ENCODE results near the gene RGS7BP. TPM values are rescaled to one million over a fixed set of nuclear protein-coding genes. Genes with fewer than 3 reads are reported as not detected.

RGS7BP gene
- total and polyA plus RNA-seq, 10 of the 15 experiments (the other 5 are each of a cell fraction or from before 2014, with no cell fraction given): not detected

DNA sequence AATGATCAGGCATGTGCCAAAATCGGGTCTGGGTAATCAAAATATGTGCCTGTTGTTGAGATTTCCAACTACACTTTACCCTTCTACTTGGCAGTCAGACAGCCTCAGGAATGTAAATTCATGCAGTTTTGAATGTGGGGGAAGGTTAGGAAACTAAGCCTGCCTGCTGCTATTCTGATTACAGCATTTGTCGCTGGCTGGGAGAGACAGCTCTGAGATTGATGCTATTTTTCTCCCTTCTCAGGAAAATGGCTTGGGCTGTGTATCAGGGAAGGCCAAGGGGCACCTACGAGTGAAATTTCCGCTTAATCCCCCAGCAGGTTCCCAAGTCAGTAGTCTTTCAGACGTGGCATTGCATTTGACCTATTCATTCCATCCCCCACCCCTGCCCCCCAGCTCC, 3.6 kb upstream of the RGS7BP start (continued):
- TF ChIP-seq CHD2 (IDR thresholded peaks at IDR 0.05; ENCODE audit: borderline replicate concordance, low read depth, low read length) (no peak), RBBP5 (conservative IDR thresholded peaks at IDR 0.05) (no peak), BMI1 (IDR thresholded peaks at IDR 0.05; ENCODE audit: borderline replicate concordance) (no peak), PML (IDR thresholded peaks at IDR 0.05; ENCODE audit: low read length) (no peak), STAT1 (conservative IDR thresholded peaks at IDR 0.05) (no peak)
- TF ChIP-seq, protein P1, sequence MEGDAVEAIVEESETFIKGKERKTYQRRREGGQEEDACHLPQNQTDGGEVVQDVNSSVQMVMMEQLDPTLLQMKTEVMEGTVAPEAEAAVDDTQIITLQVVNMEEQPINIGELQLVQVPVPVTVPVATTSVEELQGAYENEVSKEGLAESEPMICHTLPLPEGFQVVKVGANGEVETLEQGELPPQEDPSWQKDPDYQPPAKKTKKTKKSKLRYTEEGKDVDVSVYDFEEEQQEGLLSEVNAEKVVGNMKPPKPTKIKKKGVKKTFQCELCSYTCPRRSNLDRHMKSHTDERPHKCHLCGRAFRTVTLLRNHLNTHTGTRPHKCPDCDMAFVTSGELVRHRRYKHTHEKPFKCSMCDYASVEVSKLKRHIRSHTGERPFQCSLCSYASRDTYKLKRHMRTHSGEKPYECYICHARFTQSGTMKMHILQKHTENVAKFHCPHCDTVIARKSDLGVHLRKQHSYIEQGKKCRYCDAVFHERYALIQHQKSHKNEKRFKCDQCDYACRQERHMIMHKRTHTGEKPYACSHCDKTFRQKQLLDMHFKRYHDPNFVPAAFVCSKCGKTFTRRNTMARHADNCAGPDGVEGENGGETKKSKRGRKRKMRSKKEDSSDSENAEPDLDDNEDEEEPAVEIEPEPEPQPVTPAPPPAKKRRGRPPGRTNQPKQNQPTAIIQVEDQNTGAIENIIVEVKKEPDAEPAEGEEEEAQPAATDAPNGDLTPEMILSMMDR (IDR thresholded peaks at IDR 0.05 in 2 of 3, conservative IDR thresholded peaks at IDR 0.05 in 1 of 3; ENCODE audit: control insufficient read depth in 2 of 3, extremely low read depth in 1 of 3, insufficient read depth in 1 of 3, low read depth in 3 of 3, low read length in 3 of 3): no peak

GRCh38 chr5:64506567-64507263, 900 bp downstream of the RGS7BP start:
- FAIRE-seq: no peak
- ATAC-seq: no peak
- Histone ChIP-seq H3K79me2 (ENCODE audit: control insufficient read depth, insufficient read depth, low read length) (no peaks in the 10 kb centered on the region), H3K27me3 (replicated peaks in 1 of 2; ENCODE audit: control insufficient read depth in 2 of 2, insufficient read depth in 2 of 2, low read length in 1 of 2) (peaks cover 3 to 12% of the 10 kb centered on the region in 2 experiments; a peak in 3 of 4 replicates), H3K4me3 (no peak overlapping the region), H4K20me1 (ENCODE audit: control insufficient read depth, insufficient read depth) (no peaks in the 10 kb centered on the region), H3K36me3 (ENCODE audit: control insufficient read depth in 2 of 2, insufficient read depth in 2 of 2, low read length in 1 of 2) (no peaks in the 10 kb centered on the region), H3K4me2 (ENCODE audit: control insufficient read depth, insufficient read depth) (no peak overlapping the region), H3K4me1 (ENCODE audit: control insufficient read depth, insufficient read depth, low read length) (no peaks in the 10 kb centered on the region), H3K9me3 (replicated peaks; ENCODE audit: control insufficient read depth, insufficient read depth, low read length) (no peaks in the 10 kb centered on the region), H3K27ac (ENCODE audit: control insufficient read depth, insufficient read depth) (no peak overlapping the region), H2AFZ (ENCODE audit: control insufficient read depth, low read depth, low read length) (no peak overlapping the region), H3K9ac (ENCODE audit: control insufficient read depth, insufficient read depth, low read length) (no peak overlapping the region)
- RAD21 ChIA-PET (ENCODE audit: unreplicated experiment): interaction anchor here (1.6 kb wide), 1 partner anchor 104 kb away, joined by 3 read pairs; no protein-coding TSS in a partner anchor
- WGBS (ENCODE audit: insufficient coverage, insufficient replicate concordance, low lambda C conversion rate, missing lambda C conversion rate): 25% methylated on average over 37 of the region's 39 CpGs
- in situ Hi-C loops (cut with MboI) (no loop called here), intact Hi-C loops (cut with micrococcal nuclease; ENCODE audit: unreplicated experiment) (no loop called here)
- POLR2A ChIA-PET: no interaction called here
- no peak for DNase-seq (ENCODE audit: low read depth, low spot score)
- no TSS peak for BruUV-seq (replicated peaks)
- SMC1A ChIA-PET (ENCODE audit: uncharacterized antibody, unreplicated experiment): interaction anchor here (0.9 kb wide), 1 partner anchor 103 kb away, joined by 3 read pairs; no protein-coding TSS in a partner anchor
- CTCF ChIA-PET: interaction anchor here (0.8 kb wide), 1 partner anchor 104 kb away, joined by 4 read pairs; no protein-coding TSS in a partner anchor
- no peak for TF ChIP-seq RAD21 (IDR thresholded peaks at IDR 0.05; ENCODE audit: insufficient read depth, low read depth, low read length)
- TF ChIP-seq, protein P2, sequence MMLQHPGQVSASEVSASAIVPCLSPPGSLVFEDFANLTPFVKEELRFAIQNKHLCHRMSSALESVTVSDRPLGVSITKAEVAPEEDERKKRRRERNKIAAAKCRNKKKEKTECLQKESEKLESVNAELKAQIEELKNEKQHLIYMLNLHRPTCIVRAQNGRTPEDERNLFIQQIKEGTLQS (IDR thresholded peaks at IDR 0.05; ENCODE audit: borderline replicate concordance, extremely low read depth, low read depth, low read length): no peak
- TF ChIP-seq SPI1 (IDR thresholded peaks at IDR 0.05; ENCODE audit: borderline replicate concordance, insufficient read depth, low read depth, low read length): no peak
- no peak for TF ChIP-seq ZZZ3 (IDR thresholded peaks at IDR 0.05; ENCODE audit: control insufficient read depth, insufficient read length, low read depth)
- no peak for TF ChIP-seq BMI1 (IDR thresholded peaks at IDR 0.05; ENCODE audit: borderline replicate concordance)
- TF ChIP-seq SP1 (IDR thresholded peaks at IDR 0.05; ENCODE audit: low read depth, low read length): no peak
- no peak for TF ChIP-seq ZNF384 (IDR thresholded peaks at IDR 0.05; ENCODE audit: borderline replicate concordance, low read depth, low read length)
- TF ChIP-seq IRF4 (IDR thresholded peaks at IDR 0.05; ENCODE audit: low read depth, low read length): no peak
- TF ChIP-seq BCL11A (IDR thresholded peaks at IDR 0.05; ENCODE audit: low read depth, low read length): no peak
- no peak for TF ChIP-seq POLR2AphosphoS2 (IDR thresholded peaks at IDR 0.05; ENCODE audit: low read depth, low read length)
- TF ChIP-seq RAD51 (IDR thresholded peaks at IDR 0.05): no peak
- no peak for TF ChIP-seq WRNIP1 (IDR thresholded peaks at IDR 0.05; ENCODE audit: borderline replicate concordance, low read depth, low read length)
- no peak for TF ChIP-seq TBL1XR1 (IDR thresholded peaks at IDR 0.05; ENCODE audit: low read depth, low read length)
- TF ChIP-seq NR2F1 (conservative IDR thresholded peaks at IDR 0.05): no peak
- TF ChIP-seq YBX1 (IDR thresholded peaks at IDR 0.05): no peak
- no peak for TF ChIP-seq ASH2L (IDR thresholded peaks at IDR 0.05; ENCODE audit: borderline replicate concordance, low read depth)
